Measurements from ENCODE around the gene KCNC1.

DNA sequence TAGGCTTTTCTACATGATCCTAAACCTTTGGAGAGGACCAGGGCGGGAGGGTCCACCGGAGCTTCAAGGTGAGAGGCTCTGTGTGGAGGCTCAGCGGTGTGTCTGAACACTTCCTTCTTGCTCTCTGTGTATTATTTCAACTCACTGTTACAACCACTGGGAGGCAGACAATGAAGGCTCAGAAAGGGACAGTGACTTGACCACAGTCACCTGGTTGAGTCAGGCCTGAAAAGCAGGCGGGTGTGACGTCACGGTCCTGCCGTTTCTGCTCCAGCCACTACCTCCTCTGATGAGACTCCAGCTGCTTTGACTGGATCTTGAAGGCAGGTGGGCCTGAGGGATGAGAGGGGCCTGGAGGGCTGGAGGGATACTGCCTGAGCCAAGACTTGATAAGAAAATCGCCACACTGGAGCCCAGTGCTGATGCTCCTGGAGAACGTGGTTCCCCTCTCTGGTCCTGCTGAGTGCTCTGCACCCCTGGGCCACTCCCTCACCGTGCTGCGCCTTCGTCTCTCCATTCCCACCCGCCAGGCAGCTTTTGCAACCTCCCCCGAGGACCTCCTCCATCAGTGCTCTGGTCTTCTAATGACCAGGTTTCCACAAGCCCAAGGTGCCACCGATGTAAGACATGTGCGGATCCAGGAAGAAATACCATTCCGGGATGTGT lies 27.9 kb downstream of the KCNC1 start:
- TF ChIP-seq, protein P1, sequence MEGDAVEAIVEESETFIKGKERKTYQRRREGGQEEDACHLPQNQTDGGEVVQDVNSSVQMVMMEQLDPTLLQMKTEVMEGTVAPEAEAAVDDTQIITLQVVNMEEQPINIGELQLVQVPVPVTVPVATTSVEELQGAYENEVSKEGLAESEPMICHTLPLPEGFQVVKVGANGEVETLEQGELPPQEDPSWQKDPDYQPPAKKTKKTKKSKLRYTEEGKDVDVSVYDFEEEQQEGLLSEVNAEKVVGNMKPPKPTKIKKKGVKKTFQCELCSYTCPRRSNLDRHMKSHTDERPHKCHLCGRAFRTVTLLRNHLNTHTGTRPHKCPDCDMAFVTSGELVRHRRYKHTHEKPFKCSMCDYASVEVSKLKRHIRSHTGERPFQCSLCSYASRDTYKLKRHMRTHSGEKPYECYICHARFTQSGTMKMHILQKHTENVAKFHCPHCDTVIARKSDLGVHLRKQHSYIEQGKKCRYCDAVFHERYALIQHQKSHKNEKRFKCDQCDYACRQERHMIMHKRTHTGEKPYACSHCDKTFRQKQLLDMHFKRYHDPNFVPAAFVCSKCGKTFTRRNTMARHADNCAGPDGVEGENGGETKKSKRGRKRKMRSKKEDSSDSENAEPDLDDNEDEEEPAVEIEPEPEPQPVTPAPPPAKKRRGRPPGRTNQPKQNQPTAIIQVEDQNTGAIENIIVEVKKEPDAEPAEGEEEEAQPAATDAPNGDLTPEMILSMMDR (IDR thresholded peaks at IDR 0.05): no peak
- TF ChIP-seq POLR2A (IDR thresholded peaks at IDR 0.05): no peak
- no peak for TF ChIP-seq EP300 (IDR thresholded peaks at IDR 0.05)
